ENCODE data around the gene AFAP1.

Gene AFAP1

GRCh38 chr4:7802093-7802726 is 137.5 kb downstream of the AFAP1 start:
- peak; percentile 78 for DNase-seq (ENCODE audit: low spot score)

GRCh38 chr4:7801641-7802040 is 138.0 kb downstream of the AFAP1 start:
- DNase-seq (ENCODE audit: low spot score) = no peak

DNA sequence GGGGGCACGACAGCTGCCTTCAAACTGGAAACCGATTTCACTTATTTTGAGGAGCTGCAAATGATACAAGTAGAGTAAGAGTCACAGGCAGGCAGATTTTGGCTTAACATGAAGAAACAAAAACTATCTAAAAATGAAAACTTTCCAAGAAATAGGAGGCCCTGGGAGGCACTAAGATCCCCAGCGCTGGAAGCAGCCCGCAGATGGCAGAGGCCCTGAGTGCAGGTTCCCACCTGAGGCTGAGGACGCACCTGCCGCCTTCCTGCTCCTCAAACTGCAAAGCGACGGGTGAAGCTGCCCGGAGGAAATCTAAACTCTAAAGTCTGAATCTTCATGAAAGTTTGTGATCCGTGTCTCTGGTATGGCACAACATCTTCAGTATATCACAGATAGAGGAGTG is 138.7 kb downstream of the AFAP1 start:
- DNase-seq (ENCODE audit: low spot score) = no peak

GRCh38 chr4:7800410-7800809 is 139.3 kb downstream of the AFAP1 start:
- DNase-seq (ENCODE audit: low spot score) = no peak

GRCh38 chr4:7799736-7800135 is 139.9 kb downstream of the AFAP1 start:
- no peak for DNase-seq (ENCODE audit: low spot score)

- DNase-seq (ENCODE audit: low spot score) = no peak
Observed at GRCh38 chr4:7799306-7799705, 140.4 kb downstream of the AFAP1 start.

GRCh38 chr4:7798178-7798995 is 141.3 kb downstream of the AFAP1 start:
- DNase-seq (ENCODE audit: low spot score) = peak; percentile 41

GRCh38 chr4:7797330-7797729 is 142.3 kb downstream of the AFAP1 start:
- no peak for DNase-seq (ENCODE audit: low spot score)

DNA sequence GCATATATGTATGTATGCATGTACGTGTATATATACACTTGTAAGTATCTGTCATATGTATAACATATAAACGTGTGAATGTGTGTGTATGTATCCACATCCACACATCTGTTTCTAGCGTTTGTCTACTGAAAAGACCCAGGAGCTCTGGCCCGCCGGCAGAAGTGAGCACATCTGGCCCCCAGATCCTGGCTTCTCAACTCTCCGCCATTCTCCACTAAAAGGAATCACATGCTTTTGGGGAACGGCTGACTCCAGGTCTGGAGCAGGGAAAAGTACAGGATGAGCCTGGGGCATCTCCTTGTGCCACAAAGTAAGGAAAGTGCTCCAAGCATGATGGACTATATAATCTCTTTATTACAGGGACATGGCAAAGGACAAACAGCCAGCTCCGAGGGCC is 143.7 kb downstream of the AFAP1 start:
- no peak for DNase-seq (ENCODE audit: low spot score)

DNA sequence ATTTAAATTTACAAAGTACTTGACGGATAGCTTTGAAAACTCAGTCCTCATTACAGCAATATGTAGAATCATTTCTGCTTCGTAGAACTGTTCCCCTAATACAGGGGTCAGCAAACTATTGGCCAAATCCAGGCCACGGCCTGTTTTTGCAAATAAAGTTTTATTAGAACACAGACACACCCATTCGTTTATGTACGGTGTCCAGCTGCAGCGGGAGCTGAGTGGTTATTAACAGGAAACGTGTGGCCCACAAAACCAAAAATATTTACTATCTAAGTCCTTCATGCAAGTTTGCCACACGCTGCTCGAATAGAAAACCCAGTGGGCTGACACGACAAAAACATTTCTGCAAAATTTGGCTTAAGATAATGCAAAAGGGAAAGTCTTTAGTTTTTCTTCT is 146.5 kb downstream of the AFAP1 start:
- no peak for DNase-seq (ENCODE audit: low spot score)

- no peak for DNase-seq (ENCODE audit: low spot score)
Observed at GRCh38 chr4:7792616-7793015, 147.0 kb downstream of the AFAP1 start.

- DNase-seq (ENCODE audit: low spot score) = no peak
Observed at GRCh38 chr4:7790999-7791398, 148.7 kb downstream of the AFAP1 start.

DNA sequence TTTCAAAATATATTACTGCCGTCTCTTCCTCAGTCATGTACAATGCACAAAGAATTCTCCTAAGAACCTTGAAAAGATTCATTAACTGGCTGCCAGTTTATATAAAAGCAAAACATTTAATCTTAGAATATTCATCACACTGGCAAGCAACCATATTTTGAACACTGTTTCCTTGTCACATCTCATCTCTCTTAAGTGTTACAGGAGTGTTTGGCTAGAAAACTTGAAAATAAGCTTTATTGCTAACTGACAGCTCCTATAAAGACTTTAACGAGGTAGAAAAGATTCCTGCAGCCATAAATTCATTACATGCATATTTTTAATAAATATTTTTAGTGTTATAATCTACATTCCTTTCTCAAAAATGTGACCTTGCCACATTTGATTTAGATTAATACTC is 149.6 kb downstream of the AFAP1 start:
- no peak for DNase-seq (ENCODE audit: low spot score)

GRCh38 chr4:7788694-7789425 is 150.8 kb downstream of the AFAP1 start:
- no peak for DNase-seq (ENCODE audit: low spot score)

DNA sequence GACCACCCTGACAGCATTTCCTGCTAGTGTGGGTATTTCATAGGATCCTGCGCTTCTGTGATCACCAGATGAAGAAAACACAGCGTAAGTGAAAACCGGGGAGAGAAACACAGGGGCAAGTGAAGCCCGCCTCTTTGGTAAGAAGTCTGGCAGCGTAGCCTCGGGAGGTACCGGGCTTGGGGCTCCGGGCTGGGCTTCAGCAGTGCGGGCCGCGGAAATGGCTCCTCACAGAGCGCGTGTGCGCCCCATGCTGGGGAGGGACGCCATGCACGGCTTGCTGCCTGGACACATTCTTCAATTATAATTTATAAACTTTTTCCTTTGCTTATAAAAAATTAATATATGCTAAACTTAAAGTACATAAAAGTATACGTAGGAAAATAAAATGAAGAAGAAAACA is 151.5 kb downstream of the AFAP1 start:
- no peak for DNase-seq (ENCODE audit: low spot score)

DNA sequence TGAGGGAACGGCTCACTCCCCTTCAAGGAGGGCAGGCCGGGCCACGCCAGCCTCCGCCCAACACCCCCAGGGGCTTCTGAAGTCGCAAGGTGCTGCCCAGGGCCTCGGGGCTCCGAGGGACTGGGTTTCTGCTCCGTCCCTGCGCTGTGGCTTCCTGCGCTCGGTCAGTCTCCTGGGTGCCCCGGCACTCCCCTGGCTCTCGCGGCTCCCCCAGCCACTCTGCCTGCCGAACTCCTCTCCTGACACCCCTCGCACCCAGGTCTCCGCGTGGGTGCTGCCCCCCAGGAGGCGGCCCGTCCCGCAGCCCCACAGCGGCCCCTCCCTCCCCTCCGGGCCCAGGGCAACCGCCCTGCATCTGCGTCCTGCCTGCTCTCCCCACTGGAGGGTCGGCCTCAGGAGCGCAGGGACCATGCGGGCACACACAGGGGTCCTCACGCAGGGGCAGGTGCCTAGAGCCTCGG is 151.9 kb downstream of the AFAP1 start:
- no peak for DNase-seq (ENCODE audit: low spot score)

GRCh38 chr4:7787067-7787466 is 152.6 kb downstream of the AFAP1 start:
- no peak for DNase-seq (ENCODE audit: low spot score)

DNA sequence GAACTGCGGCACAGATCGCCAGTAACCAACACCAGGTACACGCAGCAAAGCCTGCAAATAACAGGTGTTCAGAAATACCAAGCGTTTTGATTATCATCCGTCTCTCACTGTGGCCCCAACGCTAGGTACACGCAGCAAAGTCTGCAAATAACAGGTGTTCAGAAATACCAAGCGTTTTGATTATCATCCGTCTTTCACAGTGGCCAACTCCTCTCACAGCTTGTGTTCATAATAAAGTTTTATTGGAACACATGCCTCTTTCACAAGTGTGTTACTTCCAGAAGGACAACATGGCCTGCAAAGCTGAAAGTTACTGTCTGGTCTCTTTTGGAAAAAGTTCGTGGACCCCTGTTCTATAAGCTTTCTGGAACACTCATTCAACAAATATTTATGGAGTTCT is 153.1 kb downstream of the AFAP1 start:
- no peak for DNase-seq (ENCODE audit: low spot score)

- no peak for DNase-seq (ENCODE audit: low spot score)
Observed at GRCh38 chr4:7786040-7786439, 153.6 kb downstream of the AFAP1 start.

- no peak for DNase-seq (ENCODE audit: low spot score)
Observed at GRCh38 chr4:7785017-7785416, 154.6 kb downstream of the AFAP1 start.

- no peak for DNase-seq (ENCODE audit: low spot score)
Observed at GRCh38 chr4:7784131-7784870, 155.4 kb downstream of the AFAP1 start.

- no peak for DNase-seq (ENCODE audit: low spot score)
Observed at GRCh38 chr4:7783541-7783940, 156.1 kb downstream of the AFAP1 start.

All from RKO (cell line).